ENCODE data around the gene PHLDB2.

Gene PHLDB2

DNA sequence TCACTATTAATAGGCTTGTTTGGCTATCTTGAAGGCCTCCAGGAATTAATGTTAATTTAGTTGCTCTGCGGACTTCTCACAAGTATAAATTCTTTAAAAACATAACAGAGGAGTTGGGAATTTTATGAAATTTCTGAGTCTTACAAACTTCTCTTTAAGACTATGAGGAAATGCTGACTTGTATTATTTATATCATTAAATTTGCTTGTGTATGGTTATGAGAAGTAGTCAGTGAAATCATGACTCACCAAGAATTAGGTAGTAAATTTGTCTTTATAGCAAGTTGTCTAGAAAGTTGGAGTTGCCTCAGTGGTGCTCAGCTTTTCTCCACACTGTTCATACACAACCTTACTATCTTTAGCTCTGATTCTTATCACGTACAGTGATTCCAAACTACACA, 26.5 kb downstream of the PHLDB2 start:
- Mint-ChIP-seq H3K27ac (no peak overlapping the region), H3K9me3 (peaks cover 6% of the 10 kb centered on the region), H3K27me3 (no peaks in the 10 kb centered on the region), H3K36me3 (peaks cover 4% of the 10 kb centered on the region), H3K4me1 (no peaks in the 10 kb centered on the region), H3K4me3 (no peak overlapping the region)

DNA sequence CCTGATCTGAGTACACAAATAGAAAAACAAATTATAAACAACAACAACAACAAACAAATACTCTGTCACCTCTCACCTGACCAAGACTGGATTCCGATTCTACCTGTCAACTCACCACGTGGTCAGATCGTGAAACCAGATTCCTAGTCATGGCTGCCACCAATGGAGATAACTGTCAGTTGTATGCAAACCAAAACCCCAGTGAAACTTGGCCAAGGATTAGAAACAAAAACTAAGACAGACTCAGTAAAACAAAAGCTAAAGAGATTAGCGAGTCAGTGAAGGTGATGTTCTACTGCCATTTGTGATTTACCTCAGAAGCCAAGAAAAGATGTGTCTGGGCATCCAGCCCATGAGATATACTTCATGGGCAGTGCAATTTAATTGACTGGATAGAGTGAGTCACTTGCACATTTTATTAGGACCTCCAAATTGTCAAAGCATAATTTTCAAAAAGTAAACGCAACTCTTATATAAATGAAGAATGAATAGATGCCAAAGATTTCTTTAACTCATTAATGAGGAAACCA, 31.1 kb downstream of the PHLDB2 start:
- no peak overlapping the region for H3K27ac Mint-ChIP-seq

DNA sequence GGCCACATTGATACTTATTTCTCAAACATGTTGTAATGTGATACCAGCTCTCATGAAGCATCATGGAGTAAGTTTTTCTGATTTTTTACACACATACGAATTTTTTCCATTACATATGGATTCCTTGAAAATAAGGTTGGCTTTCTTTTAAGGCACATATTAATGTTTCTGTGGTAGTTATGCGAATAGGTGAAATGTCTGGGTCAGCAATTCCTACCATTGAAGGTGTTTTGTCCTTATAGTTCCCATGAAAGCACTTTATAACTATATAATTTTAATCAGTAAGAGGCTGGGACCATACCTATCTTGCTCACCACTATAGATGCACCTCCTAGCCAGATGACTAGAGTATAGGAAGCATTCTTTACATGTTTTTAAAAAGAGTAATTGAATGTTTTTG, 33.0 kb downstream of the PHLDB2 start:
- H3K4me3 Mint-ChIP-seq, result no peak overlapping the region
- no peaks in the 10 kb centered on the region for H3K27me3 Mint-ChIP-seq
- H3K36me3 Mint-ChIP-seq, result peaks cover 2% of the 10 kb centered on the region
- H3K9me3 Mint-ChIP-seq, result no peaks in the 10 kb centered on the region
- H3K27ac Mint-ChIP-seq, result no peak overlapping the region
- no peaks in the 10 kb centered on the region for H3K4me1 Mint-ChIP-seq

More for the DNA sequence above, 31.1 kb downstream of the PHLDB2 start:
- H3K4me3 Mint-ChIP-seq, result no peak overlapping the region
- H3K9me3 Mint-ChIP-seq, result no peaks in the 10 kb centered on the region
- no peaks in the 10 kb centered on the region for H3K27me3 Mint-ChIP-seq
- H3K36me3 Mint-ChIP-seq, result peaks cover 2% of the 10 kb centered on the region
- no peaks in the 10 kb centered on the region for H3K4me1 Mint-ChIP-seq

DNA sequence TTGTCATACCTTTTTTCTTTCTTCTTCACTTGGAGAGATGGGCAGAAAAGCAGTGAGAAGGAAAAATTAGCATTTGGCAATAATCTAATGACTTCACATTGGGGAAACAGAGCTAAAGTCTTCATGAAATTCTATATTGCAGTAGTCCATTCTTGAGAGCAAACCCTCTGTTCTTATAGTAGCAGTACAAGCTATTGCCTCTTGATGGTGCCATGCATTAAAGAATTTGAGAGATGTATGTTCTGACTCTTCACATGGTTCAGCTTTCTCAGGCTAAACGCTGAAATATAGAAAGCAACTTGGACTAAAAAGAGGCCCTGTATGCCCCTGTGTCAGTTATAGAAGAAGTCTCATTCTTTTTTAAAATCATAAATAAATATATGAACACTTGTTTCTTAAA, 36.0 kb downstream of the PHLDB2 start:
- Mint-ChIP-seq H3K4me3 (no peak overlapping the region), H3K27ac (no peak overlapping the region), H3K27me3 (no peaks in the 10 kb centered on the region), H3K36me3 (no peaks in the 10 kb centered on the region), H3K9me3 (no peaks in the 10 kb centered on the region), H3K4me1 (no peaks in the 10 kb centered on the region)

DNA sequence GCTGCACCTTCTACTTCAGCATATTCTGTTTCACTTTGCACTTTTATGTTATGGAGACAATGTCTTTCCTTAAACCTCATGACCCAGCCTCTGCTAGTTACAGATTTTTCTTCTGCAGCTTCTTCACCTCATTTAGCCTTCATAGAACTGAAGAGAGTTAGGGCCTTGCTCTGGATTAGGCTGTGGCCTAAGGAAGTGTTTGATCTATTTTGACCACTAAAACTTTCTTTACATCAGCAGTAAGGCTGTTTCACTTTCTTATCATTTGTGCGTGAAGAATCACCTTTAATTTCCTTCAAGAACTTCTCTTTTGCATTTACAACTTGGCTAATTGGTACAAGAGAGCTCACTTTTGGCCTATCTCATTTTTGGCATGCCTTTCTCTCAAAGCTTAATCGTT, 40.9 kb downstream of the PHLDB2 start:
- Mint-ChIP-seq H3K4me3 (no peak overlapping the region), H3K9me3 (no peaks in the 10 kb centered on the region), H3K4me1 (no peaks in the 10 kb centered on the region), H3K27me3 (no peaks in the 10 kb centered on the region), H3K36me3 (no peaks in the 10 kb centered on the region), H3K27ac (no peak overlapping the region)

DNA sequence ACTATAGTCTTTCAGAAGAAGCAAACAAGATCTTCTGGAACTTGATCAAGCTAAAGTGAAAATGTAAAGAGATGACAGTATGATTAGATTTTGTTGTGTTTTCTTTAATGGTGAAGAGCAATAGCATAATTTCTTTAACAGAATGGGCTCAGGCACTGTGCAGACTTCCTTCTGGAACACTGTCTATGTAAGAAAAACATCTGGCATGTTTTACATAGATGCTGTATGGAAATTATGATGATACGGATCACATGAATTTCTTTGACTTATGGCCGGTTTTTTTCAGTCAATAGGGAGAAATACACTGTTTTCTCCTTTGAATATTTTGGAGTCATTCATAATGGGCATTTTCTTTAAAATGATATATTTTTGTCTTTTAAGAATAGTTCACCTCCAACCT, 42.6 kb downstream of the PHLDB2 start:
- Mint-ChIP-seq H3K4me3 (no peak overlapping the region), H3K27me3 (no peaks in the 10 kb centered on the region), H3K4me1 (no peaks in the 10 kb centered on the region), H3K36me3 (no peaks in the 10 kb centered on the region), H3K27ac (no peak overlapping the region), H3K9me3 (no peaks in the 10 kb centered on the region)

DNA sequence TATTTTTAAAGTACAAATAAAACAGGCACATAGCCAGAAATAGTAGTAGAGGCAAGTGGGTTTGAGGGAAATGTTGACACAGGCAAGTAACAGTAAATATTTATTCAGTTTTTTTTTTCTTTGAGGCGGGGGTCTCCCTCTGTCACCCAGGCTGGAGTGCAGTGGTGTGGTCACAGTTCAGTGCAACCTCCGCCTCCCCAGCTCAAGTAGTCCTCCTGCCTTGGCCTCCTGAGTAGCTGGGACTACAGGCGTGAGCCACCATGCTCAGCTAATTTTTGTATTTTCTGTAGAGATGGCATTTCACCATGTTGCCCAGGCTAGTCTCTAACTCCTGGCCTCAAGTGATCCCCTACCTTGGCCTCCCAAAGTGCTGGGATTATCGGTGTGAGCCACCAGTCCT, 43.5 kb downstream of the PHLDB2 start:
- H3K4me1 Mint-ChIP-seq, result no peaks in the 10 kb centered on the region
- no peaks in the 10 kb centered on the region for H3K9me3 Mint-ChIP-seq
- H3K36me3 Mint-ChIP-seq, result no peaks in the 10 kb centered on the region
- no peak overlapping the region for H3K4me3 Mint-ChIP-seq
- no peak overlapping the region for H3K27ac Mint-ChIP-seq
- no peaks in the 10 kb centered on the region for H3K27me3 Mint-ChIP-seq

DNA sequence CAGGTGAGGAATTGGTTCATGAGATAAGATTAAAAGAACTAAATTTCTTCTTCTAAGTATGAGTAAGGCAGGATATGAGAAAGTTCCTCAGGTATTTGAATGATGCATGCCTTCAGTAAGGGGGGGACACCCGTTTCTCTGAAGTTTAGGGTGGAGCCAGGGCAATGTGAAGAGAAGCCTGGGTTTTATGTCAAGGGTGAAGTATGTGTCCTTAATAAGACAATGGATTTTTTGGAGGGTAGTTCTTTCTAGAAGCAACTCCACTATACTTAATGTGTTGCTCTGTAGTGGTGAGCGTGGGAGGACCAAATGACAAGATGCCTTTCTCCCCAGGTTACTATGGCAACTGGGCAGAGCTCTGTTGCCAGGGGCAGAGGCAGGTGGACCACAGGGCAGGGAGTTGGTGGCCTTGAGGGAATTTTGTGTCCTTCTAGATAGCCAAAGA, 44.0 kb downstream of the PHLDB2 start:
- Mint-ChIP-seq H3K27ac (no peak overlapping the region), H3K4me1 (no peaks in the 10 kb centered on the region), H3K36me3 (no peaks in the 10 kb centered on the region), H3K9me3 (no peaks in the 10 kb centered on the region), H3K27me3 (no peaks in the 10 kb centered on the region), H3K4me3 (no peak overlapping the region)

DNA sequence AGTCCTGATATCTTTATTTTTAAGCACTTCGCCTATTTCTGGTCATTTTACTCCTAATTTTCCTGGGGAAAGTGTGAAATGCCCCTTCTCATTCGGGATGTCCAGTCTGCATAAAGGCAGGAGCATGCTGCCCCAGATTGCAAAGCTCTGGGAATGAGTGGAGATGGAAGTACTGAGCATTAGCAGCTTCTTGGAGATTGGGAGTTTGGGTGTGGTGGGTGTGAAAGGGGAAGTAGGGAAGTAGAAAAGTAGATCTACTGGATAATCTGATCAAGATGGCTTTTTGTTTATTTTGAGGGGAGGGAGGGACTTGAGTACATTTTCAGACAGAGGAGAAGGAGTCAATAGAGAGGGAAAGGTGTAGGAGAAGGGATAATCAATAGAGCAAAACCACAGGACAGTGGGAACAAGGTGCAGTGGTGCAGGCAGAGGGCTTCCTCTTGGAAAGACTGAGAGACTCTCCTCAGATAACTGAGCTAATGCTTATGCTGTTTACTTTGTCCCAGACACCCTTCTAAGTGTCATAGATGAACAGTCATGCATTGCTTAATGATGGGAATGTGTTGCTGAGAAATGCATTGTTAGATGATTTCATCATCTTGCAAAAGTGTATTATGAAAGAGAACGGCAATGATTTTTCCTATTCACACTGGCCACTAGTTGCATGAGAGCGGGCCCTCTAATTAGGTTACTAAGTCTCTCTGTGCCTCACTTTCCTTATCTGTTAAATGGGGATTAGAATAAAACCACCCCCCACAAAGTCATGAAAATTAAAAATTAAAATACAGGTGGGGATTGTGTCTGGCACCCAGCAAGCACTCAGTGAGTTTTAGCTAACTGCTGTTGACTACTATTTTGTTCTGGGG, 45.5 kb downstream of the PHLDB2 start:
- H3K9me3 Mint-ChIP-seq, result no peaks in the 10 kb centered on the region
- H3K4me3 Mint-ChIP-seq, result no peak overlapping the region
- no peaks in the 10 kb centered on the region for H3K4me1 Mint-ChIP-seq
- no peaks in the 10 kb centered on the region for H3K27me3 Mint-ChIP-seq
- no peak overlapping the region for H3K27ac Mint-ChIP-seq
- H3K36me3 Mint-ChIP-seq, result no peaks in the 10 kb centered on the region

DNA sequence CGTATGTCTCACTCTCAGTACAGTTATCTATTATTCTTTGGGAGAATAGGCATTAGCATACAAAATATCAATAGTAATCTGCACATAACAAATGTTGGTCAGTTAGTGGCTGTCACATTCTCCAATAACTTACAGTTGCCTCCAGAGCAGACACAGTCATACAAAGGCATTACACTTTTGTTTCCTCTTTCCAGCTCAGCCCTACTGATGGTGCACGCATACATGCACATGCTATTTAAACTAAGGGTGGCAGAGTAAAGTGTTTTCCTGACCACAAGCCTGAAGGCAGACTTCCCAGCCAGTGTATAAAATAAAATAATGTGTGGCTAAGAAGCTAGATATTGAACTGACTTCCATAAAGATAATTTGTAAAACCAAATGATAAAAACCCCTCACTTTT, 47.6 kb downstream of the PHLDB2 start:
- Mint-ChIP-seq H3K27ac (no peak overlapping the region), H3K36me3 (no peaks in the 10 kb centered on the region), H3K9me3 (no peaks in the 10 kb centered on the region), H3K4me3 (no peak overlapping the region), H3K27me3 (no peaks in the 10 kb centered on the region), H3K4me1 (no peaks in the 10 kb centered on the region)

DNA sequence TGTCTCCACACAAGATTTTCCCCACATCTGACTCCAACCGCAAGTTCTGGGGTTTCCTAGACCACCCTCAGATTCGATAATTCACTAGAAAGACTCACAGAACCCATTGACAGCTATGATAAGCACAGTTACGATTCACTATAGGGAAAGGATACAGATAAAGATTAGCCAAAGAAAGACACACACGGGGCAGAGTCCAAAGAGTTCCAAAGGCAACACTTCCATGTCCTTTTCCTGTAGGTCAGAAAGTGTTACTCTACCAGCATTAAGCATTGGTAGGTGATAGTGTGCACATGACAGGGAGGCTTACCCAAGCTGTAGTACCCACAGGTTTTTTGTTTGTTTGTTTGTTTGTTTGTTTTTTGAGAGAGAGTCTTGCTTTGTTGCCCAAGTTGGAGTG, 48.1 kb downstream of the PHLDB2 start:
- H3K27ac Mint-ChIP-seq, result no peak overlapping the region
- H3K4me3 Mint-ChIP-seq, result no peak overlapping the region
- no peaks in the 10 kb centered on the region for H3K4me1 Mint-ChIP-seq
- no peaks in the 10 kb centered on the region for H3K36me3 Mint-ChIP-seq
- no peaks in the 10 kb centered on the region for H3K27me3 Mint-ChIP-seq
- no peaks in the 10 kb centered on the region for H3K9me3 Mint-ChIP-seq

DNA sequence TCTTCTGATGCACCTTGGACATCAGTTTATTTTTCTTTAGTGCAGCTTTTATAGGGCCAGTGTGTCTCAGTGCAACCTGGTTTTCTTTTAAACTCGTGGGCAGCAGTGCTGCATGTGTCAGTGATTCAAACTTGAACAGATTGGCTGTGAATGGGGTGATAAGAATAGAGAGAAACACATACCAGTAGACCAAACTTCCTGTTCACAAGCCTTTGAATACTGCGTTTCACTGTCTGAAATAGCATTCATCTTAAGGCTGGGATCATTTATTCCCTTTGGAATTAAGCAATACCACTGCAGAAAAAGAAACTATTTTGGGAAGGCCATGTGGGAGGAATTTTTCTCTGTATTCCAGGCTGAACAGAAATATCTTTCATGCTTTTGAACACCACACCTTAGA, 51.7 kb downstream of the PHLDB2 start:
- H3K27ac Mint-ChIP-seq, result no peak overlapping the region
- H3K4me3 Mint-ChIP-seq, result no peak overlapping the region
- H3K9me3 Mint-ChIP-seq, result no peaks in the 10 kb centered on the region
- H3K4me1 Mint-ChIP-seq, result no peaks in the 10 kb centered on the region
- no peaks in the 10 kb centered on the region for H3K36me3 Mint-ChIP-seq
- H3K27me3 Mint-ChIP-seq, result no peaks in the 10 kb centered on the region

DNA sequence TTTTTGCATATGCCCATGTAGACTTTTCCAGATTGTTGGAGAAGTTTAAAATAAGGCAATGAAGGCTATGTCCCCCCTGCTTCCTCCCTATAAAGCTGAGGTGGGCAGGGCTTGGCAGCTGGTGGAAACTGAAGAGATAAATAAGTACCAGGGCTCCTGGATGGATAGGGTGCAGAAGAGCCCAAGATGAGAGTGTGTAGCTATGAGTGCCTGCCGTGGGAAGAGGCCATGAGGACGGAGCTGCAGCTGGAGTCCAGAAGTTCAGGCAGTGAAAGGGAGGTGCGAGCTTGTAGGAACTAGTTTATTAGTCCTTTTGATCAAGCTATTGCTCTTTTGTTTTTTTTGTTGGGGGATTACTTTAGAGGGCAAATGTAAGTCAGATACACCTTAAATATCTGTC, 52.4 kb downstream of the PHLDB2 start:
- H3K4me3 Mint-ChIP-seq, result no peak overlapping the region
- no peaks in the 10 kb centered on the region for H3K36me3 Mint-ChIP-seq
- H3K4me1 Mint-ChIP-seq, result no peaks in the 10 kb centered on the region
- H3K27ac Mint-ChIP-seq, result no peak overlapping the region
- no peaks in the 10 kb centered on the region for H3K27me3 Mint-ChIP-seq
- no peaks in the 10 kb centered on the region for H3K9me3 Mint-ChIP-seq

DNA sequence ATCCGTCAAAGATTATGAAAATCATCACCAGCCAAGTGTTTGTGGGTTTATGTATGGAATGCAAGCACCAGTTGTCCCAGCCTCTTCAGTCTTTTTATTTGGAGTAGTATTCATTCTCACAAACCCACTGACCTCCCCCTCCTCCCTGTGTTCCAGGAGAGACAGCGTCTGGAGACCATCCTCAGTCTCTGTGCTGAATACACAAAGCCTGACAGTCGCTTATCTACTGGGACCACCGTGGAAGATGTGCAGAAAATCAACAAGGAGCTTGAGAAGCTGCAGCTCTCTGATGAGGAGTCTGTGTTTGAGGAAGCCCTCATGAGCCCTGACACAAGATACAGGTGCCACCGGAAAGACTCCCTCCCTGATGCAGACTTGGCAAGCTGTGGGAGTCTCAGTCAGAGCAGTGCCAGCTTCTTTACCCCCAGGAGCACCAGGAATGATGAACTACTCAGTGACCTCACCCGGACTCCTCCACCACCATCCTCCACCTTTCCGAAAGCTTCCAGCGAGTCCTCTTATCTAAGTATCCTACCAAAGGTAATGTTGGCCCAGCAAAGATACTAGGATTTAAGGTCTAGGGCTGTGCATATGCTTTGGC, 54.2 kb downstream of the PHLDB2 start:
- H3K27ac Mint-ChIP-seq, result no peak overlapping the region
- no peaks in the 10 kb centered on the region for H3K36me3 Mint-ChIP-seq
- no peak overlapping the region for H3K4me3 Mint-ChIP-seq
- no peaks in the 10 kb centered on the region for H3K4me1 Mint-ChIP-seq
- H3K27me3 Mint-ChIP-seq, result no peaks in the 10 kb centered on the region
- no peaks in the 10 kb centered on the region for H3K9me3 Mint-ChIP-seq

DNA sequence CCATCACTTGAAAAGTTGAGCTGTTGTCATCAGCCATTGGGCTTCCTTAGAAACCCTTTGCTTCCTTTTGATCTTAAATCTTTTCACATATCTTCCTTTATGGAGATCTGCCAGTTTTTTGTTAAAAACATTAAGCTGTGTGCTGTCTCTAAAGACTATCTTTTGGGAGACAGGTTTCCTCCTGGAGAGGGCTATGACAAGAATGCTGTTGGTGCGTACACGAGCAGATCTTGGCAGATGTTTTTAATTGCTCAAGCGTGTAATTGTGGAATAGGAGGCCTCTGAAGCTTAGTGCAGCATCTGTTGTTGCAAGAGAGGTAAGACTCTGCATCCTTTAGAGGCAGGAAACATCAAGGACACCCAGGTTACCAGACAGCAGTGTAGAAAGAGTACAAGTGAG, 56.8 kb downstream of the PHLDB2 start:
- no peaks in the 10 kb centered on the region for H3K4me1 Mint-ChIP-seq
- no peak overlapping the region for H3K27ac Mint-ChIP-seq
- no peaks in the 10 kb centered on the region for H3K9me3 Mint-ChIP-seq
- peaks cover 1% of the 10 kb centered on the region for H3K36me3 Mint-ChIP-seq
- no peak overlapping the region for H3K4me3 Mint-ChIP-seq
- no peaks in the 10 kb centered on the region for H3K27me3 Mint-ChIP-seq

DNA sequence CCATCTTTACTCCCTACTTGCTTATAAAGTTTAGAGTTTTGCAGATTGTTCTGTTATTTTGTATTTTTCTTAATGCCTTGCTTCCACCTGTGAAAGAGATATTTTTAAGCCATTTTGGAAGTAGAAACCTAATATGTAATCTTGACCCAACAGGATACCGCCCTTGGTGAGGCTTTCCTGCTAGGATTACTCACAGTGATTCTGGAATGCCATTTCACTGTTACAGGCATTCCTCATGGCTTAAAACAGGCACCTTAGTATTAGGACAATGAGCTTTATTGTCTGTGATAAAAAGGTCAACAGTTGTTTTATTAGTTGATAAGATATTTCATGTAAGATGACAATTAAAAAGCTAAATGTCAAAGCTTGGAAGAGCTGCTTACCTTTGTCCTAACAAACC, 58.2 kb downstream of the PHLDB2 start:
- Mint-ChIP-seq H3K27ac (no peak overlapping the region), H3K9me3 (no peaks in the 10 kb centered on the region), H3K36me3 (peaks cover 1% of the 10 kb centered on the region), H3K4me3 (no peak overlapping the region), H3K4me1 (no peaks in the 10 kb centered on the region), H3K27me3 (no peaks in the 10 kb centered on the region)

Measured in activated naive CD4-positive, alpha-beta T cell treated with anti-CD3 and anti-CD28 coated beads, Interleukin-2, amount 50 U/mL, for 24 hours (primary cell).